K562 (cell line): Measurements from ENCODE around the gene ATP1A3. TPM values are rescaled to one million over a fixed set of nuclear protein-coding genes. Genes with fewer than 3 reads are reported as not detected.

Source experiments
- CTCFL ChIP-seq: IDR thresholded peaks from 2 replicates; pipeline ENCODE4 v1.6.1; 2011; ENCODE audit warnings: borderline replicate concordance, low read depth, mild to moderate bottlenecking, moderate library complexity, low read length; ENCODE audit not compliant: insufficient read depth, poor library complexity, severe bottlenecking
- FOXP4 ChIP-seq: sonication (generic); formaldehyde crosslinking; IDR thresholded peaks from 2 replicates; pipeline ENCODE4 v1.8.0; 2022; ENCODE audit warnings: mild to moderate bottlenecking, missing genetic modification reagents, borderline replicate concordance
- KHSRP ChIP-seq: fragments of 450-650 bp; IDR thresholded peaks from 2 replicates; pipeline ENCODE4 v1.6.1; 2017
- NRF1 ChIP-seq, 2 experiments: fragments of 450-650 bp; IDR thresholded peaks in 1 of 2; conservative IDR thresholded peaks in 1 of 2; 2 replicates each; pipeline ENCODE4 v1.6.1; 2014; ENCODE audit warnings: mild to moderate bottlenecking in 2 of 2
- SMARCB1 ChIP-seq: IDR thresholded peaks from 2 replicates; pipeline ENCODE4 v1.6.1; 2011; ENCODE audit warnings: improper control_type of control experiment, low read depth; ENCODE audit not compliant: insufficient read length
- SRSF3 ChIP-seq: fragments of 200-400 bp; formaldehyde crosslinking; IDR thresholded peaks from 2 replicates; pipeline ENCODE4 v1.6.1; 2016; ENCODE audit warnings: mild to moderate bottlenecking, low read length, moderate library complexity; ENCODE audit not compliant: insufficient read depth
- THAP12 ChIP-seq: fragments of 250-450 bp; sonication (Bioruptor Pico); IDR thresholded peaks from 2 replicates; pipeline ENCODE4 v1.9.0; 2021; ENCODE audit warnings: mild to moderate bottlenecking, inconsistent platforms
- ZNF311 ChIP-seq: fragments of 250-450 bp; sonication (Bioruptor Pico); IDR thresholded peaks from 2 replicates; pipeline ENCODE4 v1.4.0; 2020; ENCODE audit warnings: mild to moderate bottlenecking, moderate library complexity
- ZNF318 ChIP-seq, 2 experiments: fragments of 450-650 bp; IDR thresholded peaks; 2 replicates each; pipeline ENCODE4 v1.6.1; 2016; ENCODE audit warnings: mild to moderate bottlenecking in 2 of 2, borderline replicate concordance in 1 of 2, low read depth in 1 of 2, moderate library complexity in 1 of 2
- polyA plus RNA-seq, 8 experiments: library from polyadenylated mRNA; depleted of rRNA in 4 of 8; stranded (reverse) in 5 of 8; unstranded in 3 of 8; fragments of >200 nt; fragmentation: Nextera tagmentation in 2 of 8; fragmentation: Illumina TruSeq in 1 of 8; extraction: Ambion mirVana in 2 of 8; extraction: Trizol in 1 of 8; gene quantifications; 2 replicates each; pipeline versions ENCODE4 v1.2.1 to v1.2.3, GENCODE V29; 2011 to 2014; ENCODE audit warnings: inconsistent platforms in 1 of 8, missing spikeins in 1 of 8
- total RNA-seq, 7 experiments: library from RNA; depleted of rRNA in 6 of 7; stranded (reverse); fragments of >200 nt in 6 of 7; fragmentation: Illumina TruSeq in 2 of 7; extraction: Trizol in 2 of 7; gene quantifications; 2 replicates each; pipeline versions ENCODE4 v1.2.1 to v1.2.3, GENCODE V29; 2011 to 2021; ENCODE audit warnings: low replicate concordance in 1 of 7

The ATP1A3 gene
- total and polyA plus RNA-seq, 9 of the 15 experiments (the other 6 are each of a cell fraction or from before 2014, with no cell fraction given) = 0.03 to 1.0 (median 0.17) TPM; not detected in 3

GRCh38 chr19:41959056-41960053 is 34.7 kb downstream of the ATP1A3 start, which contains the start of gene RABAC1 (continued):
- TF ChIP-seq FOXP4 (CRISPR knock-in tag) (no peak), NRF1 (conservative IDR thresholded peaks at IDR 0.05 in 1 of 2, IDR thresholded peaks at IDR 0.05 in 1 of 2) (peak; percentile 80 to 83), ZNF311 (CRISPR knock-in tag) (no peak), CTCFL (peak; percentile 13), SRSF3 (no peak), KHSRP (no peak), ZNF318 (IDR thresholded peaks at IDR 0.05; ENCODE audit: borderline replicate concordance in 1 of 2, low read depth in 1 of 2) (no peak), THAP12 (no peak), SMARCB1 (no peak)
